Activated T-cell treated with anti-CD3 and anti-CD28 coated beads, Interleukin-2, amount 50 U/mL, for 1 hour (primary cell): ENCODE results near the gene CAMSAP1.
"Not testable (repeated sequence)": the region's sequence is repeated elsewhere in the genome, so short reads cannot be mapped to it uniquely, and the experiment has no call there.

Source experiments
- DNase-seq: peaks from one replicate; pipeline ENCODE4 v3.0.0-alpha.2; 2020

CAMSAP1 gene

DNA sequence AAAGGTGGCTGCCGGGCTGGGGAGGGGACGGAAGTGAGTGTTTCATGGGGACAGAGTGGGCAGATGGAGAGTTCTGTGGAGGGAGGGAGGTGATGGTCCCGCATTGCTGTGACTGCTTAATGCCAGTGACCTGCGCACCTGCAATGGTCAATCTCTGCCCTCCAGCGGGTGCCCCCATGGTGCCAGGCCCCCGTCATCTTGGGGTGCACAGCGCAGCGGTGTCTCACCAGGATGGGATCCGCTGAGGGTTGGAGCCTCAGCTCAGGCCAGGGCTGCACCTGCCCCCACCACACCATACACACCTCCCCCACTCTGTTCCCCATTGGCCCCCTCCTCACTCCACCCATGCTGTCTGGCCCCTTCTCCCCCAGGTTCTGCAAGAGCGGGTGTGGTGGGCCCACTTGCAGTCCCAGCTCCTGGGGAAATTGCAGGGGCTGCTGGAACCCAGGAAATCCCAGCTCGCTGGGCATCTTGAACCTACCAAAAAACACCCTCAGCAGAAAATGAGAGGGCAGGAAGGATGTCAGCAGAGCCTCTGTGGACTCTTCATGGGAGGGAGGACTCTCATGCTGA, 12.1 kb upstream of the CAMSAP1 start:
- no peak for DNase-seq

DNA sequence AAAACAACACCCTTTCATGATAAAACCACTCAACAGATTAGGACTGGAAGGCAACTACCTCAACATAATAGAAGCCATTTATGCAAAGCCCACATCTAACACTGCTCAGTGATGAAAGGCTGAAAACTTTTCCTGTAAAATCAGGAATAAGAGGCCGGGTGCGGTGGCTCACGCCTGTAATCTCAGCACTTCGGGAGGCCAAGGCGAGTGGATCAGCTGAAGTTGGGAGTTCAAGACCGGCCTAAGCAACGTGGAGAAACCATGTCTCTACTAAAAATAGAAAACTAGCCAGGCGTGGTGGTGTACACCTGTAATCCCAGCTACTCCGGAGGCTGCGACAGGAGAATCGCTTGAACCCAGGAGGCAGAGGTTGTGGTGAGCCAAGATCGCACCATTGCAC, 8.9 kb upstream of the CAMSAP1 start:
- not testable (repeated sequence) for DNase-seq

DNA sequence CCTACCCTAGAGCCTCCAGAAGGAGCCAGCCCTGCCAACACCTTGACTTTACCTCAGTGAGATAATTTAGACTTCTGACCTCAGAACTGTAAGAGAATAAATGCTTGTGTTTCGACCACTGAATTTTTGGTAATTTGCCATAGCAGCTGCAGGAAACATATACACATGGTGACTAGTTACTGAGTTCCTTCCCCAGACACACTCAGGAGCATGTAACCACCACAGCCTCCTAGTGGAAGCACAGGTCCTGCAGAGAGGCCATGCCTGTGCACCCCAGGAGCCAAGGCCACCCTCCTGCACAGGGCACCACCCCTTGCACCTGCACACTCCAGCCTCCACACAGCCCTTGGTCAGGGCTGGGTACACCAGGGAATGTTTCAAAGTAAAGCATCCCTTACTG, 7.6 kb upstream of the CAMSAP1 start:
- DNase-seq = no peak

DNA sequence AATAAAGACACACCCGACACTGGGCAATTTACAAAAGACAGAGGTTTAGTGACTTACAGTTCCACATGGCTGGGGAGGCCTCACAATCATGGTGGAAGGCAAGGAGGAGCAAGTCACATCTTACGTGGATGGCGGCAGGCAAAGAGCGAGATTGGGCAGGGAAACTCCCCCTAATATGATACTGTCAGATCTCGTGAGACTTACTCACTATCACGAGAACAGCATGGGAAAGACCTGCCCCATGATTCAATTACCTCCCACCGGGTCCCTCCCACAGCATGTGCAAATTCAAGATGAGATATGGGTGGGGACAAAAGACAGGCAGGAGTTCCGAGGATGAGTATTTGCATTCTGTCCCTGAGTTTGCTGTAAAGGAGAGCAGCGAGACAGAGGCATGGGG, 3.9 kb upstream of the CAMSAP1 start:
- not testable (repeated sequence) for DNase-seq

DNA sequence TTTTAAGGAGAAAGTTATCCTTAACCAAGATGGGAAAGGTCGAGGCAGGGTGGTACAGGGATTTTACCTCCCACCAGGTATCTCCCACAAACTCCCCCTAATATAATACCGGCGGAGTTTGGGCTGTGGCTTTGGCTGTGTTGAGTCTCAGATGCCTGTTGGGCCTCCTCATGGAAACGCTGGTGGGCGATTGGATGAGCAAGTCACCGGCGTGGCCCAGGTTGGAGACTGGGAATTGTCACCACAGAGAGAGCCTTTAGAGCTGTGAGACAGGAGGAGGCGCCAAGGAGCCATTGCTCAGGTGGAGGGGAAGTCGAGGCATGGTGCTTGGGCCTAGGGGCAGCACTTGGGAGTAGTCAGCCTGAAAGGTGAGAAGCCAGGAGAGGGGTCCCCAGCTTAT, 3.4 kb upstream of the CAMSAP1 start:
- DNase-seq = no peak

DNA sequence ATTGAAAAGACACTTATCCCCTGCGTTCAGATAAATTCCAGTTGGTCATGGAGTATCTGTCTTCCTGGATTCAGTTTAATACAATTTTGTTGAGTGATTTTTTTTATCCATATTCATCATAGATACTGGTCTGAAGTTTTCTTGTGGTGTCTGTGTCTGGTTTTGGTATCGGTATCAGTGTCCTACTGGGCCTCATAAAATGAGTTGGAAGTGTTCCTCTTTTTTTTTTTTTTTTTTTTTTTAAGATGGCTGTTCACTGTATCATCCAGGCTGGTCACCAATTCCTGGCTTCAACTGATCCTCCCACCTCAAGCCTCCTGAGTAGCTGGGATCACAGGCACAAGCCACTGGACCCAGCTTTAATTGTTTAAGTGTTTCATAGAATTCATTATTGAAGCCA, 2.9 kb upstream of the CAMSAP1 start:
- no peak for DNase-seq

DNA sequence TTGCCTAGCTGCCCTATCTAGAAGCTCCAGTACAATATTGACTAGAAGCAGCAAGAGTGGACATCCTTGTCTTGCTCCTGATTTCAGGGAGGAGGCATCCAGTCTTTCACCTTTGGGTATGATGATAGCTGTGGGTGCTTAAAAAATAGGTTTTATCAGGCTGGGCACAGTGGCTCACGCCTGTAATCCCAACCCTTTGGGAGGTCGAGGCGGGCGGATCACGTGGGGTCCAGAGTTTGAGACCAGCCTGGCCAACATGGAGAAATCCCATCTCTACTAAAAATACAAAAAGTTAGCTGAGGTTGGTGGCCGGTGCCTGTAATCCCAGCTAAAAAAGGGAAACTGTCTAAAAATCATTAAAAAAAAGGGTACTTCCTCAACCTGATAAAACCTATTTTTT, 2.0 kb upstream of the CAMSAP1 start:
- DNase-seq = peak; percentile 8

DNA sequence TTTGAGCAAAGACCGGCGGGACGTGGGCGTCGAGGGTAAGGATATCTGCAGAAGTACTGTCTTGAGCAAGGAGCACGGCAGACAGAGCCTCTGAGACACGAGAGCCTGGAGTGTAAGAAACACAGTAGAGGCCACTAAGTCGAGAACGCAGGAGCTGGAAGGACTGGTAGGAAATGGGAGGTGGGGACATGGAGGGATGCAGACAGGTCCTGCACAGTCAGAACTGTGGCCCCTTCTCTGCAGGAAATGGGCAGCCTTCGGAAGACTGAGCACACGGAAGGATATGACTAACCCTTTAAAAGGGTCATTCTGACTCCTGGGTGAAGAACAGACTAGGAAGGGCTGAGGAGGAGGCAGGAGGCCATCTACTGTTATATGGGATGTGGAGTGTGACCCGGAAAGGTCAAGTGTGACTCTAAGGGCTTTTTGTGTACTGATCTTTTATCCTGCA, 1.4 kb upstream of the CAMSAP1 start:
- DNase-seq = peak; percentile 15

DNA sequence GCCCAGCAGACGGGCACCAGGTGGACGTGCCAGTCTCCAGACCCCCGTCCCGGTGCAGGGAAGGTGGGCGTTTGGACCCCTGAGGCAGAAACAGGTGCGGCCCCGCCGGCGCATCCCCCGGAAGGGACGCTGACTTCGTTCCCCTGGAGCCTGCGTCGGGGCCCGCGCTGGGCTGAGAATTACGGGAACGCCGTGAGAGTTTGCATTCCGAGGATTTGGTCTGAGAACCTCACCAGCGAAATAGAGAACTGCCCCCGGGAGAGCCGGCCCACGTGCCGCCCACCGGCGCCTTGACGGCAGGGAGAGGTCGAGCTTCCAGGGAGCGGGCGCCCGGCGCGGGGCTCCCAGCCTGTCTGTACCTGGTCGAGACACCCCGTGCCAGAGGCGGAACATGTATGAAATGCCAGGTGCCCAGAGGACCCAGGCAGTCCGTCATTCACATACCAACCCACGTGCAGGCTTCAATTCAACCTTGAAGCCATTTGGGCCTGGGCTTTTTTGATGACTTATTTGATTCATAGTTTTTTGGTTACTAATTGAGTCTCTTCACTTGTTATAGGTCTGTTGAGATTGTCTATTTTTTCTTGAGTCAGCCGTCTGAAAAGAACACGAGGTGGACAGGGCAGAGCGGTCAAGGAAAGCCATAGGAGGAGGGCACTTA, 877 bp upstream of the CAMSAP1 start:
- DNase-seq = no peak

DNA sequence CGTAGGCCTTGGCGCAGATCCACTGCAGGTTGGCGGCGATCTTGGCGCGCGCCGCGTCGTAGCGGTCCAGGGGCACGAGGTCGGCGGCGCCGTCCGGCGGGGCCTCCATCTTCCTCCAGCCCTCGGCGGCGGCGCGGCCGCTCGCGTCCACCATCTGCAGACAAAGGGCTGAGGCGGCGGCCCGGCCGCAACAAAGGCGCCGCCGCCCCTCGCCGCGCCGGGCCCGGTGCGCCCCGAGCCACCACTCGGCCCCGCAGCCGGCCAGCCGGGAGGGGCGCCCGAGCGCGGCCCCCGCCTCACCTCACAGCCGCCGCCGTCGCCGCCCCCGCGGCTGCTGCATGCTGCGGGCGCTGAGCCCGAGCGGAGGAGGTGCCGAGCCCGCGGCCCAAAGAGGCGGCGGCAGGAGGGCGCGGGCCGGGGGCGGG, 328 bp downstream of the CAMSAP1 start:
- no peak for DNase-seq

DNA sequence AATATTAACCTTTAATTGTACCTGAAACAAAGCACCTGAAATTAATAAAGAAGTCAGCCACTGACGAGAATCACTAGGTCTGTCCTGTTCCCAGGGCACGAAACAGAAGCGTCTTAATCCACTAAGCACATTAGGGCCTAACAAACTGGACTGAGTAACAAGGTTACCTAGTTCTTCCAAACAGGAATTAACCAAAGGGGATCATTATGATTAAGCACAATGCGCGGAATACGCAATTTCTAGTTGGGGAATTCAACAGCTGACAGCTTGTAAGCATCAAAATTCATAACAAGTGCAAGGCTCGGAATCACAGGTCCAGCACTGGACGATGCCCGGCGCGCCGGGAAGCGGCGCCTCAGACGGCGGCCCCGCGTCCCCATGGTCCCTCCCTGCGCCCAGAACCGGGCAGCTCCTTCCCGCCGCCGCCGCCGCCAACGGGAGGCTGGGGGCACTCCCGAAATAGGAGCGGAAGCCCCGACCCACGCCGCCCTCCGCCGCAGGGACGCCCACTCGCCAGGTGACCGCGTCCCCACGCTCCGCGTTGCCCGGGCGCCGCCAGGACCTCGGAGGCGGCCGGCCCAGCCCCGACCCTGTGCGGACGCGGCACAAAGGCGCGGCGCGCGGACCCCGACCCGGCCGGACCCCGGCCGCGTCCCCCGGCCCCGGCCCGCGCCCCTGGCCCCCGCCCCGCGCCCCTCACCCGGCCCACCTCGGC, 898 bp downstream of the CAMSAP1 start:
- peak; percentile 31 for DNase-seq

DNA sequence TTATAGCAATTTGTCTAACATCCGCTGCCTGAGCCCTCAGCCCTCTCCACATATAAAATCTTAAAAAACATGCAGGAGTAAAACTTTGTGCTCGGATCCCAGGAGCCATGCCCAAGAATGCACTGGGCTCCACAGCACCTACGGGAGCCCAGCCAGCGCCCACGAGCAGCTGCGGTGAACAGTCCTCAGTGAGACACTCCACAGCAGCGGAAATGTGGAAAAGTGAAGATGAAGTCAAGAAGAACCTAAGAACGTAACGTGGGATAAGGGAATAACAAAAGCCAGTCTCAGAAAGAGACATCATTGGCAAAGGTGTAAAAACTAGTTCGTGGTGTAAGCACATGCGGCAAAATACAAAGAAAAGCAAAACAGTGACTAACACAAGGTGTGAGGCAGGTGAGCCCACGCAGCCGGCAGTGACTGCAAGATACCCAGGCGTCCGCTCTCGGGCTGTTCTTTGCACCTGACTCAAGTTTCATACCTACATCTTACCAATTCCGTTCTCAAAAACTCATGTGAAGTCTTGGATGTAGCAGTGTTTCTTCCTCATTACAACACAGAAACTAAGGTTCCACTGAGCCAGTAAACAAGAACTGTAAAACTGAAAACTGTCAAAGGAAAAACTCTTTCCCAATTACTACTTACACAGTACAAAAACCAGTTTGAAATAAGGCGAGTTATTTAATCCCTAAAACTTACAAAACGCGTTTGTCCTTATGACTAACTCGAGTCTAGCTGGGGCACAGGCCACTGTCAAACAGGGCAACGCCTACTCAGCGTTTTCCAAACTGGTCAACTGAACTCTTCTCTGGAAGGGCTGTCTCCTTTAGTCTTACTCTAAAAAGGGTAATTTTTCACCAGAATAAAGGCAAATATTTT, 1.7 kb downstream of the CAMSAP1 start:
- DNase-seq = peak; percentile 47

DNA sequence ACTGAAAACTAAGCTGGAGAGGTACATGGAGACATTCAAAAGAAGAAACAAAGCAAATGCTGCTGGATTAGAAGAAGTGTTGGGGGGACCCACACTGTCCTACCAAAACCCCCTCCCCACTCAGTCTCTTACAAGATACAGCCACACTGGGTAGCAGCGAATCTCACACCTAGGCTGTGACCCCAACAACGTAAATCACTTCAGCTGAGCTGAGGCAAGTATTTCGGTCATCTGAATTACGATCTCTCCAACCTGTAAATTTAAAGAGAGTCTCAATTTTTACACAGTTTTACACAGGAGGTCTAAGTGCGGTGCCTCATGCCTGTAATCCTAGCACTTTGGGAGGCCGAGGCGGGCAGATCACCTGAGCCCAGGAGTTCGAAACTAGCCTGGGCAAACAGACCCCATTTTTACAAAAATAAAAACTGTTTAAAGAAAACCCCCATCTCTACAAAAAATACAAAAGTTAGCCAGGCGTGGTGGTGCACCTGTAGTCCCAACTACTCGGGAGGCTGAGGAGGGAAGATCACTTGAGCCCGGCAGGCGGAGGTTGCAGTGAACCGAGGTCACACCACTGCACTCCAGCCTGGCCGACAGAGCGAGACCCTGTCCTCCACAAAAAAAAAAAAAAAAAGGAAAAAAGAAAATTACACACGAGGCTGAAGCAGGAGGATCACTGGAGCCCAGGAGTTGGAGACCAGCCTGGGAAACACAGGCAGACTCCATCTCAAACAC, 3.4 kb downstream of the CAMSAP1 start:
- DNase-seq = no peak

DNA sequence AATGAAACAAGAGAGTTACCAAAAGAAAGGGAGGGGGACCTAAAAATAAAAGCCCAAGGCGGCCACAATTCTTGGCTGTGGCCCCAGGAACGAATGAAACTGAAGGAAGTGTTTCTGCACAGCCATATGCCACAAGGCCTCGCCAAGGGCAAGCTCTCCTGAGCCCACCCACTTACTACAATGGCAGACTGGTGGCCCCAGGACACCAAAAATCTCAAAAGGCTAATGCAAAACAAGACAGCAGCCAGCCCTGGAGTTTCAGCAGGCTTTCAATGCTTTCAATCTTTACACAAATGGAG, 4.0 kb downstream of the CAMSAP1 start:
- no peak for DNase-seq

DNA sequence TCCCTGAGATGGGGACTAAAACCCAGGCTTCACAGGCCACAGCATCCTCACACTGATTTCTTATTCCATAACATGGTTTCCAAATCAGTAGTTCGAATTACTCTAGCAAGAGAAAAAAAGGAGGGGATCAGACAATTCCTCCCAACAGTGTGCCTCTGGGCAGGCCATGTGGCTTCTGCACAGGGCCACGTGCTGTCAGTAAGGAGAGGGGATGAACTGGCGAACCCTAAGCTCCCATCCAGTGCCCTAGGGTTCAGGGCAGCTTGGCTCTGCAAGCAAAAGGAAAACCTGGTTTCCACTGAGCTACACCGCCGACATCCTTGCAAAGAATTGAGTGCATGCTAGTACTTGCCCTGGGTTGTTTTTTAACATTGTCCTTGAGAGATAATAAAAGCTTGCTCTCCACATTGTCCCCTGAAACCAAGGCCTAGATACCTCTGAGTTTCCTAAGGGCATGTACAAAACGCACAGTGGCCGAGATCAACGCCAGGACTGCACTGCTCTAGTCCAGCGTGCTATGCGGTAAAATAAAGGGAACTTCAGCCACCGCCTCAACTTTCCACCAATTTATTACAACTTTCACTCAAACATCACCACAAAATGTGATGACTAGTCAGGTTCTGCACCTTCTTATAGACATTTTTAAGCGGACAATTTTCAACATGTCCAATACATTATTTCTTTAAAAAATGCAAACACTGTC, 4.5 kb downstream of the CAMSAP1 start:
- DNase-seq = no peak

DNA sequence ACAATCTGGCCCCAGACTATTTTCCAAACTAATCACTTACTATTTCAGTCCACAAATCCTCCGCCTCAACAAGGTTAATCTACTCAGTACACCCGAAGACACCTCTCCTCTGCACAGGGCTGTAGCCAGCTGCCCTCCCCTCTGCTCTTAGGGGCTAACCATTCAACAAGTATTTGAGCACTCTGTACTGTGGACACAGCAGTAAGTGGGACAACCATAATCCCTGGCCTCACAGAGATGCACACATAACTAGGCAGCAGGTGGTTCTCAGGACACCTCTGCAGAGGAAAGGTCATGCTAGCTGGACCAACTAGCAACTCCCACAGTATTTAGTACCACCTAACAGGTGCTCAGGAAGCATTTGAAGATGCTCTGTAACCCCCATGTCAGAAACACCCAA, 5.5 kb downstream of the CAMSAP1 start:
- DNase-seq = no peak

DNA sequence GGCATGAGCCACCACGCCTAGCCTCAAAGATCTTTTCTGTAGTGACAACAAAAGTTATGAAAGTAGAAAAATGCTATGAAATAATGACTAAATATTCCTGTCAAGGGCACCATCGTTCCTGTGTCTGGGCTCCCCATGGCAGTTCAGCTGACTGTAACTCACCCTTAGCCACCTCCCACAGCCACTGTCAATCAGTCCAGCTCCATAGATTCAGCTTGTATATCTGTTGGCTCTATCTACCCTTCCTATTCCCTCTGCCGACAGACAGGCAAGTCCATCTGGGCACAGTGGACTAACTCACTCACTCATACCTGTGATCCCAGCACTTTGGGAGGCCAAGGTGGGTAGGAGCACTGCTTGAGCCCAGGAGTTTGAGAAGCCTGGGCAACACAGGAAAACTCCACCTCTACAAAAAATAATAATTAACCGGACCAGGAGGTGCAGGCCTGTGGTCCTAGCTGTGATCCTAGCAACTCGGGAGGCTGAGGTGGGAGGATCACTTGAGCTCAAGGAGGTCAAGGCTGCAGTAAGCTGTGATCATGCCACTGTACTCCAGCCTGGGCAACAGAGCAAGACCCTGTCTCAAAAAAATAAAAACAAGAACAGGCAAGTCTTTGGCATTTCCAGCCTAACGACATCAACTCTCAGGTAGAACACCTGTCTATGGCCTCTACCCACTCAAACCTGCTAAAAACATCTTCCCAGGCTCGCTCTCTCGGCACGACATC, 6.2 kb downstream of the CAMSAP1 start:
- no peak for DNase-seq

DNA sequence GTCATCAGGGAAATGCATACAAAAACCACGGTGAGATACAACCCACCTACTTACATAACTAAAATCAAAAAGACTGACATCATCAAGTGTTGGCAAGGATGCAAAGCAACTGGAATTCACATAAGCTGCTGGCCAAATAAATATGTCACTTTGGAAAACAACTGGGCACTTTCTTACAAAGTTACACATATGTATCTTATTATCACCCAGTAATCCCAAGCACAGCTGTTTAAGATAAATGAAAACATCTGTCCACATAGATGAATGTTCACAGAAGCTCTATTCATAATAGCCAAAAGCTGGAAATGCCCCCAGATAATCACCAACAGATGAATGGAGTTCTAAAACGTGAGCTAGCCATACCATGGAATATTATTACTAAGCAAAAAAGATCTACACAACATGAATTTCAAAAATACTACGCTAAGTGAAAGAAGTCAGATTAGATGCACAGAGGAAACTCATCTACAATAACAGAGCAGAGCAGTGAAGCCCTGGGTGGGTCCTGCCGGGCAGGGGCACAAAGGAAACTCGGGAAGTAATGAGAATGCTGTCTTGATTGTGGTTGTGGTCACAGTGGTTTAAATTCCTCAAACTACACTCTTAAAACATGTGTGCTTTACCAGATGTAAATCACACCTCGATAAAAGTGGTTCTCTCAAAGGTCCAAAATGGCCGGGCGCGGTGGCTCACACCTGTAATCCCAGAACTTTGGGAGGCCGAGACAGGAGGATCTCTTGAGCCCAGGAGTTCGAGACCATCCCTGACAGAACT, 8.5 kb downstream of the CAMSAP1 start:
- DNase-seq = no peak

DNA sequence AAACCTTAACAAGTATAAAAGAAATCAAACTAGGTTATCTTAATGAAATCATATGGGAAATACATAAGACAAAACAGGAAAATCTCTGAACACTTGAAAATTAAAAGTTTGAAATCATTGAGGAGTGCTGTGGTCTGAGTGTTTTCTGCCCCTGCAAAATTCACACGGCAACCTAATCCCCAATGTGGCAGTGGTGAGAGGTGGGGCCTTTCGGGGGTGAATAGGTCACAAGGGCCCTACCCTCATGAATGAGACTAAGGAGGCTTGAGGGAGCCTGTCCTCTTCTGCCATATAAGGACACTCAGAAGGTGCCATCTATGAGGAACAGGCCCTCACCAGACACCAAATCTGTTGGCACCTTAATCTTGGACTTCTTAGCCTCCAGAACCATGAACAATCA, 10.7 kb downstream of the CAMSAP1 start:
- no peak for DNase-seq

DNA sequence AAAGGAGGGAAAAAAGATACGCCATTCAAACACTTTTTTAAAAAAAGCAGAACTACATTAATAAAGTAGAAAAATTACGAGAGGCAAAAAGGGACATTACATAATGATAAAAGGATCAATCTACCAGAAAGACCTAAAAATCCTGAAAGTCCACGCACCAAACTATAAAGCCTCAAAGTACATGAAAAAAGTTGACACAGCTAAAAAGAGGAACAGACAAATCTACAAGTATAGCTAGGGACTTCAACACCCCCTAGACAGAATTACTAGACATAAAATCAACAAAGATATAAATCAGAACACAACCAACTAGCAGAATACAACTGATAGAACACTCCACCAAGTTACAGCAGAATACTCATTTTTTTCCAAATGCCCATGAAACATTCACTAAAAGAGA, 11.1 kb downstream of the CAMSAP1 start:
- DNase-seq = no peak
